Activated naive CD4-positive, alpha-beta T cell treated with anti-CD3 and anti-CD28 coated beads for 36 hours (primary cell): ENCODE results near the gene HSD11B1L. TPM values are rescaled to one million over a fixed set of nuclear protein-coding genes. Genes with fewer than 3 reads are reported as not detected.
A peak's percentile ranks its signal among the peaks of the same experiment; 100 is the strongest.

Experiments
- CTCF ChIA-PET: fragments of 350-600 bp; sonication (Branson Sonifier 250); formaldehyde crosslinking; loops from one replicate; lab custom pipeline; 2021; ENCODE audit warnings: antibody characterized with exemption; lab: Charles Lee
- DNase-seq: peaks from one replicate; pipeline ENCODE4 v3.0.0-alpha.2; 2020
- H3K27ac Mint-ChIP-seq: one replicate; pipeline ENCODE4 v1.8.0; 2021; ENCODE audit warnings: mild to moderate bottlenecking, mixed read lengths
- H3K27me3 Mint-ChIP-seq: one replicate; pipeline ENCODE4 v1.8.0; 2021; ENCODE audit warnings: low read depth, mixed read lengths
- H3K36me3 Mint-ChIP-seq: one replicate; pipeline ENCODE4 v1.8.0; 2021; ENCODE audit warnings: low read depth, mixed read lengths
- H3K4me1 Mint-ChIP-seq: one replicate; pipeline ENCODE4 v1.8.0; 2021; ENCODE audit warnings: low read depth, mixed read lengths
- H3K4me3 Mint-ChIP-seq: one replicate; pipeline ENCODE4 v1.8.0; 2021; ENCODE audit warnings: mild to moderate bottlenecking, moderate library complexity, mixed read lengths
- H3K9me3 Mint-ChIP-seq: one replicate; pipeline ENCODE4 v1.8.0; 2021; ENCODE audit warnings: mixed read lengths
- intact Hi-C: fragments of 100-400 bp; cut with micrococcal nuclease; formaldehyde crosslinking; loops from one replicate; pipeline ENCODE4 v1.15.1; 2023
- total RNA-seq, 2 experiments: library from RNA; stranded (reverse); gene quantifications; one replicate each; pipeline ENCODE4 v1.2.3, GENCODE V29; 2021

Gene HSD11B1L, protein sequence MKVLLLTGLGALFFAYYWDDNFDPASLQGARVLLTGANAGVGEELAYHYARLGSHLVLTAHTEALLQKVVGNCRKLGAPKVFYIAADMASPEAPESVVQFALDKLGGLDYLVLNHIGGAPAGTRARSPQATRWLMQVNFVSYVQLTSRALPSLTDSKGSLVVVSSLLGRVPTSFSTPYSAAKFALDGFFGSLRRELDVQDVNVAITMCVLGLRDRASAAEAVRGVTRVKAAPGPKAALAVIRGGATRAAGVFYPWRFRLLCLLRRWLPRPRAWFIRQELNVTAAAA
- total RNA-seq = 1 to 10 TPM; 2.6 to 3.0 TPM

DNA sequence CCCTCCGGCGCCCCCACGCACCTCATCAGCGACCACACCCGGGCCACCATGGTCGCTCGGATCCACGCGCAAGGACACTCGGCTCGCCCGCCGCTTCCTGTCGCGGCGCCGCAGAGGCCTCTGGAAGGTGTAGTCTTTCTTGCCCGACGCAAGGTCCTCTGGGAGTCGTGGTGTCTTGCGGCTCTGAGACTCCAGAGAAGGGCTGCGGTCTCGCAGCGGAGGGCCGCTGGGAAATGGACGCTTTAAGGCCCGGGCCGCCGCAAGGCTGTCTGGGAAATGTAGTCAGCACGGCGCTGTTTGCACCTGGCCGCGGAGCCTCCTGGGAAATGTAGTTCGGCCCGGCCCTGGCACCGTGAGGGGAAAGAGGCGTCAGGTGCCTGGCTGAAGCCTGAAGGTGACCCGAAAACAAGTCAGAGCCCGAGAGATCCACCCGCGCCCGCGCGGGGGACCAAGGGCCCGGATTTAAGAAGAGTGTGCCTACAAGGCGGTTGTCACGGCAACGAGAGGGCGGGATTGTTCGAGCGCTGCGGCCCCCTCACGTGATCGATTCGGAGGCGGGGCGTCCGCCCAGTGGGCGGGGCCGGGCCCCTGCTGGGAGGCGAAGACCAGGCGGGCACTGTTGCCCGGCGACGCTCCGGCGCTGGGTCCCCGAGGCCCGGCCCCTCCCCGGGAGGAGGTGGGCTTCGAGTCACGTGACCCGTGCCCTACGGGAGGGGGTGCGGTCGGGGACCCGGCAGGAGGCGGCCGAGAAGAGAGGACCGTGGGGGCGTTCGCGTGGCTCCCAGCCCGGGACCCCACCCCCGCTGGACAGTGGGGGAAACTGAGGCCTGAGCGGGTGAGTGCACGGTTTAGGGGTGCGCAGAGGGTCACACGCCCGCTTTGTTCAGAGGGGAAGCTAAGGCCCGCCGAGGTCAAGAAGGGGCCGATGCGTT, at the start of gene HSD11B1L, which contains the start of gene MICOS13:
Gene HSD11B1L (plus strand): TSS at position 591 of the 932 bp plus-strand sequence. CDS start 3,806 bp downstream, outside the sequence.
Gene MICOS13 (minus strand): TSS at position 80 of the 932 bp plus-strand sequence. CDS start 30 bp downstream, at position 50.
- H3K4me1 Mint-ChIP-seq = peaks cover 20% of the 10 kb centered on the region
- DNase-seq = peak; percentile 99
- intact Hi-C loops = loop anchor here (1.0 to 2.0 kb wide), 7 partner anchors 10 to 956 kb away; partner anchors contain the start of genes CATSPERD, LONP1, RPL36 and SAFB
- peaks cover 6% of the 10 kb centered on the region for H3K36me3 Mint-ChIP-seq
- no peaks in the 10 kb centered on the region for H3K27me3 Mint-ChIP-seq
- CTCF ChIA-PET = no interaction called here
- no peaks in the 10 kb centered on the region for H3K9me3 Mint-ChIP-seq
- peak within 1 kb of the TSS; percentile 91 for H3K27ac Mint-ChIP-seq
- peak within 1 kb of the TSS; percentile 98 for H3K4me3 Mint-ChIP-seq

DNA sequence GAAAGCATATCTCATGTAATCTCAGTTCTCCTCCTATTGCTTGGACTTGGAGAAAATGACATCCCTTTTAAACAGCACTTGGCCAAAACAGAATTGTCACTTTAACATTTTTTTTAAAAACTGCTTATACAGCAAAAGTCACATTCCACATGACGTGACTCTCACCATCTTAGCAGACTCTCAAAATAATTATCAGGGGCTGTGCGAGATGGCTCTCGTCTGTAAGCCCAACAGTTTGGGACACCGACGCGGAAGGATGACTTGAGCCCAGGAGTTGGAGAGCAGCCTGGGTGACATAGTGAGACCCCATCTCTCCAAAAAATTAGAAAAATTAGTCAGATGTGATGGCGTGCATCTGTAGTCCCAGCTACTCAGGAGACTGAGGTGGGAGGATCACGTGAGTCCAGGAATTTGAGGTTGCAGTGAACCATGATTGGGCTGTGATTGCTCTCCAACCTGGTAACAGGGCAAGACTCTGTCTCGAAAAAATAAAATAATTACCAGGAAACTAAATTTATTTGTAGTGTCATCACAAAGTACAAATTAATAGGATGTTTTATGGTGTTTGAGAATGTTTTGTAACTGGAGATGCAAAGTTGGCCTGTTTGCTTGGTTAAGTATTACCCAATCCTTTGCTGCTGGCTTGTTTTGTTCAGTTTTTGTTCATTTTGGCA, 49.1 kb upstream of the HSD11B1L start:
- no peaks in the 10 kb centered on the region for H3K27me3 Mint-ChIP-seq
- no peak overlapping the region for H3K4me3 Mint-ChIP-seq
- H3K9me3 Mint-ChIP-seq = no peaks in the 10 kb centered on the region
- H3K4me1 Mint-ChIP-seq = peaks cover 75% of the 10 kb centered on the region
- no peak overlapping the region for H3K27ac Mint-ChIP-seq
- H3K36me3 Mint-ChIP-seq = peaks cover 32% of the 10 kb centered on the region
- no peak for DNase-seq
- CTCF ChIA-PET = interaction anchor here (1.0 kb wide), 1 partner anchor 58 kb away, joined by 3 read pairs; the partner anchor contains the start of gene RPL36
- intact Hi-C loops = no loop called here

DNA sequence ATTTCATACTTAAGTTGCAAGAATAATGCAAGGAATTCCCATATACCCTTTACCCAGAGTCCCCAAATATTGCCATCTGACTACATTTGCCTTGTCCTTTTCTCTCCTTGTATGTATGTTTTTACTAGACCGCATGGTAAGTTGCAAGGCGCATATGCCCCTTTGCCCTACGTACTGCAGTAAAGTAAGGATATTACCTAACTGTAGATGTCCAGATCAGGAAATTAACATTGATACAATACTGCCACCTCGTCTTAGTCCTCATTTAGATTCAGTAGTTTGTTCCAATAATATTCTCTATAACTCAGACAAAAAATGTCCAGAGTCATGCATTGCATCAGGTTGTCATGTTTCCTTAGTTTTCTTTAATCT, 48.6 kb upstream of the HSD11B1L start:
- peaks cover 31% of the 10 kb centered on the region for H3K36me3 Mint-ChIP-seq
- peaks cover 71% of the 10 kb centered on the region for H3K4me1 Mint-ChIP-seq
- CTCF ChIA-PET = no interaction called here
- no peaks in the 10 kb centered on the region for H3K9me3 Mint-ChIP-seq
- DNase-seq = no peak
- intact Hi-C loops = no loop called here
- no peak overlapping the region for H3K27ac Mint-ChIP-seq
- H3K27me3 Mint-ChIP-seq = no peaks in the 10 kb centered on the region
- H3K4me3 Mint-ChIP-seq = no peak overlapping the region

DNA sequence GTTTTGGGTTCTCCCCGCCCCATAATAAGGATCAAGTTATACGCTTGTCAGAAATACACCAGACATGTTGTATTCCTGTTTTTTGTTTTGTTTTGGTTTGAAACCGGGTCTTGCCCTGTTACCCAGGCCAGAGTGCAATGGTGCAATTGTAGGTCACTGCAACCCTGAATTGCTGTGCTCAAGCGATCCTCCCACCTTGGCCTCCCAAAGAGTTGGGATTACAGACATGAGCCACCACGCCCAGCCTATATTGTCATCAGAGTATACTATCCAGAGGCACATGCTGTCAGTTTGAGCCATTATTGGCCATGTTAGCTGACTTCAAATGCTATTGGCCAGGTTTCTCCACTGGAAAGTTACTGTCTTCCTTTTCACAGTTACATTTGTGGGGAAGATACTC, 48.2 kb upstream of the HSD11B1L start:
- H3K27me3 Mint-ChIP-seq = no peaks in the 10 kb centered on the region
- H3K9me3 Mint-ChIP-seq = no peaks in the 10 kb centered on the region
- peak overlapping the region; percentile 17 for H3K27ac Mint-ChIP-seq
- CTCF ChIA-PET = no interaction called here
- peaks cover 70% of the 10 kb centered on the region for H3K4me1 Mint-ChIP-seq
- no peak overlapping the region for H3K4me3 Mint-ChIP-seq
- DNase-seq = no peak
- intact Hi-C loops = no loop called here
- peaks cover 27% of the 10 kb centered on the region for H3K36me3 Mint-ChIP-seq

DNA sequence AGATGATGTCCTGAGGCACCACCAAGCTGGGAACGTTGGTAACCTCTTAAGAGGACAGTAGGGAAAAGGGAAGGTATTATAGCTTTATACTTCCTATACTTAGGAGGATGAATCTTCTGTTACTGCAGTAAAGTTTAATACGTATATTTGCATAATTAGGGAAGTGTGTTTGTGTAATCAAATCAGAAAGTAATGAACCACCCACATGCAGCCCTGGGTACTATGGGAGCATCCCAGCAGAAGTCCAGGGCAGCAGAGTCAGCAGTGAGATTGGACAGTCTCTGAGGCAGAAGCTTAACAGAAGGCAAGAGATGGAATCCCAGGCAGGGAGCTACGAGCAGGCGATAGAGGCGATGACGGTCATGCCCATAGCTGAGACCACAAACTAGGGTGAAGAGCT, 45.4 kb upstream of the HSD11B1L start:
- Mint-ChIP-seq H3K9me3 (no peaks in the 10 kb centered on the region), H3K27ac (peak overlapping the region; percentile 2), H3K36me3 (peaks cover 15% of the 10 kb centered on the region), H3K4me1 (peaks cover 56% of the 10 kb centered on the region), H3K27me3 (no peaks in the 10 kb centered on the region), H3K4me3 (no peak overlapping the region)
- intact Hi-C loops = no loop called here
- CTCF ChIA-PET = no interaction called here
- DNase-seq = no peak

DNA sequence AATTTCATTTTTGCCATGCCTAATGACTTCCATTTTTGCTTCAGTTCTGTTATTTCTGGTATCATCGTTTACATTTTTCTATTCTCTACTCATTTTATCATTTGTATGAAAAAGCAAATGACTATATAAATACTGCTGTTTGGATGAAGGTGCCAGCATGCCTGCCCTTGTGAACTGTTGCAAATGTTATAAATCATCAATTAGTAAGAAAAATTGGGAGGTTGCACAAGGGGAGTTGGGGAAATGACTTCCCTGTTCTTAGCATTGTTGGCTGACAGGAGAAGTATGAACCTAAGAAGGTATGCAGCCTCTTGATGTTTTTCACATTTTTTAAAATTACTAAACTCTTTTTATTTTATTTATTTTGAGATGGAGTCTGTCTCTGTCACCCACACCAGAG, 42.9 kb upstream of the HSD11B1L start:
- Mint-ChIP-seq H3K9me3 (no peaks in the 10 kb centered on the region), H3K4me1 (peaks cover 44% of the 10 kb centered on the region), H3K27ac (no peak overlapping the region), H3K4me3 (no peak overlapping the region), H3K27me3 (no peaks in the 10 kb centered on the region), H3K36me3 (peaks cover 20% of the 10 kb centered on the region)
- no peak for DNase-seq
- CTCF ChIA-PET = interaction anchor here (0.6 kb wide), 1 partner anchor 14 kb away, joined by 3 read pairs; no protein-coding TSS in a partner anchor
- intact Hi-C loops = no loop called here

DNA sequence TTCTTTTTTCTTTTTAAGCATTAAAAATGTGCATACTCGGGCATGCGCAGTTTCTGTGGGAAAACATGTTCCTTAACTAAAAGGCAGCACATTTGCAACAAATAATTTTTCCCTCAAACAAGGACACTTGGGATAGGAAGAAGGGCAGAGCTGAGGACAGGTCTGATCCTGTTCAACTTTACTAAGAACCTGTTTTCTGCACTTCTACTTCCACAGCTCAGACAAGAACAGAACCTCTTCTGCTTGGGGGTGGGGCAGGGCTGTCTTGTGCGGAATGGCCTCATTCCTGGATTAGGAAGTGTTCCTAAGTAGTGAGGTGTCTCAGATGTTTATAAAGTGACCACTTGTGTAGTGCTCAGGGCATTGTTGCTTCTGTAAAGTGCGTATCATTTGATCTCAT, 39.7 kb upstream of the HSD11B1L start:
- Mint-ChIP-seq H3K9me3 (no peaks in the 10 kb centered on the region), H3K36me3 (peaks cover 39% of the 10 kb centered on the region), H3K27ac (no peak overlapping the region)

DNA sequence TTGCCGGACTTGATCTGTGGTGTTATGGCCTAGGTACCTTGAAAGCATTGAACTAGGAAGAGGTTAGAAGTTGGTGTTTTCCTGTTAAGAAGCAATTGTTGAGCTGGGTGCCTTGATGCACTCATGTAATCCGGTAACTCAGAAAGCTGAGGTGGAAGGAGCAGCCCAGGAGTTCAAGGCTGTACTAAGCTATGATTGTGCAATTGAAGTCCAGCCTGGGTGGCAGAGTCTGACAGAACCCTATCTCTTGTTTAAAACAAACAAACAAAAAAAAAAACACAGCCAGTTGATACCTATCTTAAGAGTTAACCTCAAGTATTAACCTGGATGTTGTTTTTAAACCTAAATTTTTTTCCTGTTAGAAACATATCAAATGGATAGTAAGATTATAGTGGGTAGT, 38.6 kb upstream of the HSD11B1L start:
- H3K4me3 Mint-ChIP-seq = no peak overlapping the region
- H3K4me1 Mint-ChIP-seq = peaks cover 25% of the 10 kb centered on the region
- no peak for DNase-seq
- peaks cover 49% of the 10 kb centered on the region for H3K36me3 Mint-ChIP-seq
- no peaks in the 10 kb centered on the region for H3K27me3 Mint-ChIP-seq
- no peaks in the 10 kb centered on the region for H3K9me3 Mint-ChIP-seq
- CTCF ChIA-PET = no interaction called here
- intact Hi-C loops = no loop called here
- H3K27ac Mint-ChIP-seq = no peak overlapping the region

More for the DNA sequence above, 39.7 kb upstream of the HSD11B1L start:
- intact Hi-C loops = no loop called here
- Mint-ChIP-seq H3K4me1 (peaks cover 27% of the 10 kb centered on the region), H3K27me3 (no peaks in the 10 kb centered on the region), H3K4me3 (no peak overlapping the region)
- CTCF ChIA-PET = no interaction called here
- DNase-seq = no peak

DNA sequence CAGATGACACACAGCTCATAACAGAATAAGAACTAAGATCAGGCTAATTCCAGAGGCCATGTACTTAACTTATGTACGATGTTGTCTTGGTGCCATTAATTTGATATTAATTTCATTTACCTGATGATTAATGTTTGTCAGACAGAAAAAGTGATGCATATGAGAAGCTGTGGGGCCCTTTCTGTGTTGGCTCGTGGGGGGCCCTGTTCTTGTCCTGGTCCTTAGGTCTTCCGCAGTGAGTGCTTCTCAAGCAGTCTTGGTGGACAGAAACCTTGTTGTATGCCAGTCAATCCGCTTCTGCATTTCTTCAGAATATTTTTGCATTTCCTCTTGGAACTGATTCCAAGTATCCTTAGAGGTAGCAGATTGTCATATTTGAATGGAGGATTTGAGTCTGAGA, 37.8 kb upstream of the HSD11B1L start:
- intact Hi-C loops = no loop called here
- Mint-ChIP-seq H3K27me3 (no peaks in the 10 kb centered on the region), H3K4me3 (no peak overlapping the region), H3K4me1 (peaks cover 18% of the 10 kb centered on the region), H3K36me3 (peaks cover 53% of the 10 kb centered on the region), H3K9me3 (no peaks in the 10 kb centered on the region), H3K27ac (no peak overlapping the region)
- CTCF ChIA-PET = no interaction called here
- no peak for DNase-seq

DNA sequence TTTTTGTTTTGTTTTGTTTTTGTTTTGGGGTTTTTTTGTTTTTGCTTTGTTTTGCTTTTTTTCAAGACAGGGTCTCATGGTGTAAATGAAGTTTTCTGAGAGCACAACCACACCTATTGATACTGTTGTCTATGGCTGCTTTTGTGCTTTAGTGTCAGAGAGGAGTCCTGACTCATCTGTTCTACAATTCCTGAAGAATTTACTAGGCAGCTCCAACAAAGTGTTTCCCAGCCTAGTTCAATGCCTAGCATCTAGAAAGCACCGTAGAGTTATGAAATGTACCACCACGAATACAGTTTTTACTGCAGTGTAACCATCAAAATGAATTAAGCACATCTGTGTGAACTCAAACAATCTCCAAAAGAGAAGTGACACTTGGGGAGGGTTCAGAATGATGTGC, 36.8 kb upstream of the HSD11B1L start:
- no peak overlapping the region for H3K27ac Mint-ChIP-seq
- H3K4me3 Mint-ChIP-seq = no peak overlapping the region
- H3K36me3 Mint-ChIP-seq = peaks cover 58% of the 10 kb centered on the region
- intact Hi-C loops = no loop called here
- no peaks in the 10 kb centered on the region for H3K9me3 Mint-ChIP-seq
- H3K4me1 Mint-ChIP-seq = peaks cover 15% of the 10 kb centered on the region
- CTCF ChIA-PET = no interaction called here
- DNase-seq = no peak
- no peaks in the 10 kb centered on the region for H3K27me3 Mint-ChIP-seq

DNA sequence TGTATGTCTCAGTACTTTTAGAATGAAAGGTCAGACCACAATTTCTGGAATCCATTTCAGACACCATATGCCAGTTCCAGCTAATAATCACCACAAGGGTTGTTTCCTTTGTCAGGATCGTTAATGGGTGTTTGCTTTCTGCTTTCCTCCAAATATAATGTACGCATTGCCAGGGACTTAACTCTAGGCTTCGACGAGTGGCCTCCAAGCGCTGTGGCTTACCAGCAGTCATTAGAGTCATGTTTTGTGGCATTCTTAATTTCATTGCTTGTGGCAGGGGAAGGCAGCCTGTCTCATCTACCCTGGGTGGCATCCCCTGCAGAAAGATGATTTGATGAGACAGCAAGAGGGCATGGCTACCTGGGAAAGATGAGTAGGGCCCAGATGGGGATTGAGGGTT, 35.4 kb upstream of the HSD11B1L start:
- CTCF ChIA-PET = interaction anchor here (2.3 kb wide), 1 partner anchor 44 kb away, joined by 9 read pairs; no protein-coding TSS in a partner anchor
- DNase-seq = no peak
- peaks cover 12% of the 10 kb centered on the region for H3K4me1 Mint-ChIP-seq
- intact Hi-C loops = no loop called here
- no peaks in the 10 kb centered on the region for H3K9me3 Mint-ChIP-seq
- no peak overlapping the region for H3K4me3 Mint-ChIP-seq
- H3K36me3 Mint-ChIP-seq = peaks cover 64% of the 10 kb centered on the region
- no peak overlapping the region for H3K27ac Mint-ChIP-seq
- H3K27me3 Mint-ChIP-seq = no peaks in the 10 kb centered on the region

DNA sequence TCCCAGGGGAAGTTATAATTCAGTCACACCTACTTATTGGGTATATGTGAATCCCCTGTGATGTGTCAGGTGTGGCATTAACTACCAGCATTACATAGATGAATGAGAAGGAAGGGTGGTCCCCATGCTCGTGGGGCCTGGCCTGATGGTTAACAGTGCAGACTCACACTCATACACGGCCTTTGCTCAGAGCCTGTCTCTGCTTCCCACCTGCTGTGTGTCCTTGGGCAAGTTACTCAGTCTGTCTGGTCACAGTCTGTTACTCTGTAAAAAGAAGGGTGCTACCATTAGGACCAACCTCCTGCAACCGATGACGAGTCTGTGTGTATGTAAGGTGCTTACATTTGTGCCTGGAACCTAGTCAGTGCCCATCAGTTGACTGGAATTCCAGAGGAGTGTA, 34.1 kb upstream of the HSD11B1L start:
- CTCF ChIA-PET = interaction anchor here (2.3 kb wide), 1 partner anchor 42 kb away, joined by 9 read pairs; no protein-coding TSS in a partner anchor
- H3K4me3 Mint-ChIP-seq = no peak overlapping the region
- no peaks in the 10 kb centered on the region for H3K9me3 Mint-ChIP-seq
- H3K4me1 Mint-ChIP-seq = peaks cover 8% of the 10 kb centered on the region
- DNase-seq = no peak
- intact Hi-C loops = no loop called here
- no peaks in the 10 kb centered on the region for H3K27me3 Mint-ChIP-seq
- H3K27ac Mint-ChIP-seq = peak overlapping the region; percentile 14
- peaks cover 66% of the 10 kb centered on the region for H3K36me3 Mint-ChIP-seq
